Neural progenitor cell (in vitro differentiated cells): ENCODE results near the gene ZC3H13.

Source experiments
- CTCF ChIP-seq: fragments of 200-600 bp; sonication (generic); IDR thresholded peaks from 2 replicates; pipeline ENCODE4 v1.5.1; 2017; ENCODE audit warnings: antibody characterized with exemption, mild to moderate bottlenecking
- EZH2phosphoT487 ChIP-seq: fragments of 200-600 bp; sonication (generic); IDR thresholded peaks from 2 replicates; pipeline ENCODE4 v1.6.1; 2017; ENCODE audit warnings: antibody characterized with exemption

GRCh38 chr13:46085737-46086136 lies 33.2 kb upstream of the ZC3H13 start:
- TF ChIP-seq CTCF, result no peak
- no peak for TF ChIP-seq EZH2phosphoT487
